ENCODE data around the gene PARVB.

Gene PARVB

DNA sequence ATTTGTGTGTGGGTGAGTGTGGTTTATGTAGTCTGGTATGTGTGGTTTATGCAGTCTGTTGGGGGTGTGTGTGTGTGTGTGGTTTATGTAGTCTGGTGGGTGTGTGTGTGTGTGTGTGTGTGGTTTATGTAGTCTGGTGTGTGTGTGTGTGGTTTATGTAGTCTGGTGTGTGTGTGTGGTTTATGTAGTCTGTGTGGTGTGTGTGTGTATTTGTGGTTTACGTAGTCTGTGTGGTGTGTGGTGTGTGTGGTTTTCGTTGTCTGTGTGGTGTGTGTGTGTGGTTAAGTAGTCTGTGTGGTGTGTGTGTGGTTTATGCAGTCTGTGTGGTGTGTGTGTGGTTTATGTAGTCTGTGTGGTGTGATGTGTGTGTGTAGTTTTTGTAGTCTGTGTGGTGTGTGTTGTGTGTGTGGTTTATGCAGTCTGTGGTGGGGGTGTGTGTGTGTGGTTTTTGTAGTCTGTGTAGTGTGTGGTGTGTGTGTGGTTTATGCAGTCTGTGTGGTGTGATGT lies 130.4 kb downstream of the PARVB start:
- Histone ChIP-seq H3K4me2 (ENCODE audit: low read length) (no peak overlapping the region), H2AFZ (ENCODE audit: low read depth, low read length) (no peak overlapping the region), H4K20me1 (ENCODE audit: insufficient read depth, low read length) (no peaks in the 10 kb centered on the region), H3K9ac (ENCODE audit: low read length) (no peak overlapping the region), H3K27me3 (ENCODE audit: low read depth, low read length) (no peaks in the 10 kb centered on the region), H3K79me2 (ENCODE audit: low read length) (no peaks in the 10 kb centered on the region), H3K9me3 (ENCODE audit: insufficient read depth, low read length) (no peaks in the 10 kb centered on the region), H3K4me3 (ENCODE audit: low read length) (no peak overlapping the region), H3K36me3 (replicated peaks; ENCODE audit: low read depth, low read length) (peaks cover 21% of the 10 kb centered on the region), H3K27ac (ENCODE audit: low read length) (no peak overlapping the region), H3K4me1 (ENCODE audit: low read length) (no peaks in the 10 kb centered on the region)
- TF ChIP-seq, protein P1, sequence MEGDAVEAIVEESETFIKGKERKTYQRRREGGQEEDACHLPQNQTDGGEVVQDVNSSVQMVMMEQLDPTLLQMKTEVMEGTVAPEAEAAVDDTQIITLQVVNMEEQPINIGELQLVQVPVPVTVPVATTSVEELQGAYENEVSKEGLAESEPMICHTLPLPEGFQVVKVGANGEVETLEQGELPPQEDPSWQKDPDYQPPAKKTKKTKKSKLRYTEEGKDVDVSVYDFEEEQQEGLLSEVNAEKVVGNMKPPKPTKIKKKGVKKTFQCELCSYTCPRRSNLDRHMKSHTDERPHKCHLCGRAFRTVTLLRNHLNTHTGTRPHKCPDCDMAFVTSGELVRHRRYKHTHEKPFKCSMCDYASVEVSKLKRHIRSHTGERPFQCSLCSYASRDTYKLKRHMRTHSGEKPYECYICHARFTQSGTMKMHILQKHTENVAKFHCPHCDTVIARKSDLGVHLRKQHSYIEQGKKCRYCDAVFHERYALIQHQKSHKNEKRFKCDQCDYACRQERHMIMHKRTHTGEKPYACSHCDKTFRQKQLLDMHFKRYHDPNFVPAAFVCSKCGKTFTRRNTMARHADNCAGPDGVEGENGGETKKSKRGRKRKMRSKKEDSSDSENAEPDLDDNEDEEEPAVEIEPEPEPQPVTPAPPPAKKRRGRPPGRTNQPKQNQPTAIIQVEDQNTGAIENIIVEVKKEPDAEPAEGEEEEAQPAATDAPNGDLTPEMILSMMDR (IDR thresholded peaks at IDR 0.05; ENCODE audit: low read depth, low read length), result no peak

DNA sequence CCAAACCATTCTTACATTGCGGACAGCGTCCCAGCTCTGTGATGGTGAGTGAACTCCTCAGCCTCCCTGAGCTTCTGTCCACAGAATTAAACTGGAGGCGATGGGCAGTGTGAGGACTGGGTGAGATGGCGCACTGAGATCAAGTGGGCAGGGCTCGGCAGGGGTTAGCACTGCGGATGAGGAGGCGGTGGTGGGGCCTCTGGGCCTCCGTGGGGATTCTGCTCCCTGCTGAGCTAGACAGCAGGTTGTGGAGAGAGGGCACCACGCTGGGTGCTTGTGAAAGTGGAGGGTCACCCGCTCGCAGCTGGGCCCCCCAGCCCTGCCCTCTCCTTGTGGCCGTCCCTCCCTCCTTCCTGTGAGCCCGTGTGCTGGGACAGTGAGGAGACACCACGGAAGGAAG lies 131.0 kb downstream of the PARVB start:
- Histone ChIP-seq H2AFZ (ENCODE audit: low read depth, low read length) (no peak overlapping the region), H3K4me2 (ENCODE audit: low read length) (no peak overlapping the region), H3K4me3 (ENCODE audit: low read length) (no peak overlapping the region), H3K79me2 (ENCODE audit: low read length) (no peaks in the 10 kb centered on the region), H4K20me1 (ENCODE audit: insufficient read depth, low read length) (no peaks in the 10 kb centered on the region), H3K9ac (ENCODE audit: low read length) (no peak overlapping the region), H3K4me1 (ENCODE audit: low read length) (no peaks in the 10 kb centered on the region), H3K36me3 (replicated peaks; ENCODE audit: low read depth, low read length) (peaks cover 22% of the 10 kb centered on the region), H3K27ac (ENCODE audit: low read length) (no peak overlapping the region), H3K9me3 (ENCODE audit: insufficient read depth, low read length) (no peaks in the 10 kb centered on the region), H3K27me3 (ENCODE audit: low read depth, low read length) (no peaks in the 10 kb centered on the region)
- no peak for TF ChIP-seq EZH2phosphoT487 (IDR thresholded peaks at IDR 0.05; ENCODE audit: low read depth)
- TF ChIP-seq, protein P1 (IDR thresholded peaks at IDR 0.05; ENCODE audit: low read depth, low read length), result no peak

DNA sequence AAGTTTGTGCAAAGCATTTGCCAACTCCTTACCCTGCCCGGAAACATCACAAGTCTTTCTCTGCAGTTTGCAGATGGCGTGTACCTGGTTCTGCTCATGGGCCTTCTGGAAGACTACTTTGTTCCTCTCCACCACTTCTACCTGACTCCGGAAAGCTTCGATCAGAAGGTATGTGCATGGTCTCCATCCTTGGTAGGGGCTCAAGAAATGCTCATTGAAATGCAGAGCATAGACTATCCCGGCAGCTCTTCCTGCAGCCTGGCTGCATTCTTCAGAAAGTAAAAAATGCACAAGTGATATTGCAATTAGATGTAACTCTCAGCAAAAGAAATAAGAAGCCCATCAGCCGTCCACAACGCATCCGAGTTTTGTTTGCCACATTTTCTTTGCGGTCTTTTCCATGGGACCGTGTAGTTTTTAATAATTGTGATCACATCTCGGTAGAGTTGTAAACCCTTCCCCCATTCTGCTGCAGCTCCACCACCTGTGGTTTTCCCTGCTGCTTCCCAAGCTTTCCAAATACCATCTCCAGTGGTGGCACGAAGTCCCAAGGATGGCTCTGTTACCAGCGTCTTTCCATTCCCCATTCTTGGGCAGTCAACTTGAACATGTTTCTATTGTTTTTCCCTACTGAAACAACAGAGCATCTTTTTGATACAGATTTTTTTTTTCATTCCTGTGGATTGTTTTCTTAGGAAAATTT lies 134.0 kb downstream of the PARVB start:
- peaks cover 17% of the 10 kb centered on the region for H3K36me3 ChIP-seq (replicated peaks; ENCODE audit: low read depth, low read length)
- no peaks in the 10 kb centered on the region for H3K9me3 ChIP-seq (ENCODE audit: insufficient read depth, low read length)
- no peaks in the 10 kb centered on the region for H3K27me3 ChIP-seq (ENCODE audit: low read depth, low read length)
- H2AFZ ChIP-seq (ENCODE audit: low read depth, low read length), result no peak overlapping the region
- no peak overlapping the region for H3K4me3 ChIP-seq (ENCODE audit: low read length)
- no peaks in the 10 kb centered on the region for H3K4me1 ChIP-seq (ENCODE audit: low read length)
- H3K9ac ChIP-seq (ENCODE audit: low read length), result no peak overlapping the region
- H3K79me2 ChIP-seq (ENCODE audit: low read length), result no peaks in the 10 kb centered on the region
- TF ChIP-seq, protein P1 (IDR thresholded peaks at IDR 0.05; ENCODE audit: low read depth, low read length), result no peak
- no peak for TF ChIP-seq EZH2phosphoT487 (IDR thresholded peaks at IDR 0.05; ENCODE audit: low read depth)
- no peaks in the 10 kb centered on the region for H4K20me1 ChIP-seq (ENCODE audit: insufficient read depth, low read length)
- no peak overlapping the region for H3K4me2 ChIP-seq (ENCODE audit: low read length)
- no peak overlapping the region for H3K27ac ChIP-seq (ENCODE audit: low read length)

DNA sequence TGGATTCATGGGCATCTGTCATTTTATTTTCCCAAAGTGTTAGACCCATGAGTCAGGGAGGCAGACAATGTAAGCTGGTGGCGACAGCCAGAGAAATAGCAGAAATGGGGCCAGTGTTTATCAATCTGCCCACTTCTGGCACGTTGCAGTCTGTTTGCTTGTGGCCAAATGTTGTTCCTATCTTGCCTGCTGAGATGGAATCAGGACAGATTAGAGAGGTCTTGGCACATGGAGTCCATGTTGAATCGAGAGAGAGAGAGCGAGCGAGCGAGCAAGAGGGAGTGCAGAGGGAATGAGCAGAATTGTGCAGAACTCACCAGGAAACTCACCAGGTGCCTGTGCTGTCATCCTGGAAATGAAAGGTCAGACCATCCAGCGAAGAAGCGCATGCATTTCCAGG lies 134.7 kb downstream of the PARVB start:
- no peak for TF ChIP-seq EZH2phosphoT487 (IDR thresholded peaks at IDR 0.05; ENCODE audit: low read depth)
- TF ChIP-seq, protein P1 (IDR thresholded peaks at IDR 0.05; ENCODE audit: low read depth, low read length), result no peak
- H3K9ac ChIP-seq (ENCODE audit: low read length), result no peak overlapping the region

More for the DNA sequence above, 134.7 kb downstream of the PARVB start:
- no peaks in the 10 kb centered on the region for H3K79me2 ChIP-seq (ENCODE audit: low read length)
- no peak overlapping the region for H3K4me3 ChIP-seq (ENCODE audit: low read length)
- no peaks in the 10 kb centered on the region for H3K4me1 ChIP-seq (ENCODE audit: low read length)
- H4K20me1 ChIP-seq (ENCODE audit: insufficient read depth, low read length), result no peaks in the 10 kb centered on the region
- H3K9me3 ChIP-seq (ENCODE audit: insufficient read depth, low read length), result no peaks in the 10 kb centered on the region
- H3K27me3 ChIP-seq (ENCODE audit: low read depth, low read length), result no peaks in the 10 kb centered on the region
- peaks cover 17% of the 10 kb centered on the region for H3K36me3 ChIP-seq (replicated peaks; ENCODE audit: low read depth, low read length)
- no peak overlapping the region for H2AFZ ChIP-seq (ENCODE audit: low read depth, low read length)
- no peak overlapping the region for H3K4me2 ChIP-seq (ENCODE audit: low read length)
- H3K27ac ChIP-seq (ENCODE audit: low read length), result no peak overlapping the region
